Gastrocnemius medialis (tissue), 4 donors: ENCODE data around the gene KISS1R. TPM values are rescaled to one million over a fixed set of nuclear protein-coding genes. Genes with fewer than 3 reads are reported as not detected.
A peak's percentile ranks its signal among the peaks of the same experiment; 100 is the strongest.
"Not testable (repeated sequence)": the region's sequence is repeated elsewhere in the genome, so short reads cannot be mapped to it uniquely, and the experiment has no call there.

Experiments
- ATAC-seq, 2 donors: fragments of 150-250 bp; one replicate each; pipeline ENCODE4 v1.9.1; 2016
- DNase-seq, 2 donors: peaks; one replicate each; pipeline ENCODE4 v3.0.0-alpha.2; 2019
- H3K27ac ChIP-seq, 4 donors: fragments of 200-600 bp; sonication (generic); 1 replicate in 1 of 4; 2 replicates in 3 of 4; pipeline ENCODE4 v1.5.1; 2016 to 2018; ENCODE audit warnings: mild to moderate bottlenecking in 2 of 4, moderate library complexity in 1 of 4
- H3K27me3 ChIP-seq, 3 donors: fragments of 200-600 bp; sonication (generic) in 2 of 3; 1 replicate in 1 of 3; 2 replicates in 2 of 3; pipeline versions ENCODE4 v1.5.1 to v1.6.0; 2016 to 2019; ENCODE audit warnings: mild to moderate bottlenecking in 1 of 3, moderate library complexity in 1 of 3
- H3K36me3 ChIP-seq, 2 donors: fragments of 200-600 bp; sonication (generic) in 1 of 2; one replicate each; pipeline ENCODE4 v1.5.1; 2017 to 2018
- H3K4me1 ChIP-seq, 2 donors: fragments of 200-600 bp; sonication (generic) in 1 of 2; one replicate each; pipeline ENCODE4 v1.5.1; 2016 to 2017; ENCODE audit warnings: mild to moderate bottlenecking in 2 of 2
- H3K4me3 ChIP-seq, 4 donors: fragments of 200-600 bp; sonication (generic) in 3 of 4; 1 replicate in 1 of 4; 2 replicates in 3 of 4; pipeline ENCODE4 v1.5.1; 2016 to 2019; ENCODE audit warnings: mild to moderate bottlenecking in 2 of 4
- H3K9me3 ChIP-seq, 3 donors: fragments of 200-600 bp; sonication (generic) in 2 of 3; 1 replicate in 1 of 3; 2 replicates in 2 of 3; pipeline ENCODE4 v1.5.1; 2016 to 2019
- CTCF ChIP-seq, 5 experiments: fragments of 450-650 bp in 3 of 5; fragments of 200-600 bp in 2 of 5; sonication (generic) in 2 of 5; IDR thresholded peaks in 4 of 5; conservative IDR thresholded peaks in 1 of 5; 1 replicate in 4 of 5; 2 replicates in 1 of 5; pipeline ENCODE4 v1.5.1; 2016 to 2019; ENCODE audit warnings: antibody characterized with exemption in 5 of 5, mild to moderate bottlenecking in 3 of 5, moderate library complexity in 3 of 5
- POLR2A ChIP-seq, 2 donors: fragments of 450-650 bp; IDR thresholded peaks; one replicate each; pipeline ENCODE4 v1.6.1; 2017; ENCODE audit warnings: antibody characterized with exemption in 2 of 2, mild to moderate bottlenecking in 2 of 2, moderate library complexity in 2 of 2
- in situ Hi-C, 4 donors: fragments of 200-750 bp; cut with MboI; loops; one replicate each; pipeline versions ENCODE4 v1.15.0 to v1.8.0; 2017; ENCODE audit warnings: low sequenced_read_pairs in 4 of 4
- intact Hi-C: fragments of 100-400 bp; cut with DNase I; formaldehyde crosslinking; loops from one replicate; pipeline ENCODE4 v1.15.1; 2023; ENCODE audit warnings: low total_unique reads
- total RNA-seq, 4 donors: library from RNA; depleted of rRNA; stranded (reverse); fragments of >200 nt; gene quantifications; one replicate each; pipeline versions ENCODE4 v1.1.0 to v1.2.3, GENCODE V29; 2016

The KISS1R gene
- total RNA-seq, 4 donors from 2014 or later = not detected

- H3K4me1 ChIP-seq = peaks cover 0 to 9% of the 10 kb centered on the region in 2 donors
- DNase-seq (no peak), ATAC-seq (no peak)
- H3K4me3 ChIP-seq = no peak overlapping the region
- peaks cover 0 to 29% of the 10 kb centered on the region in 2 donors for H3K36me3 ChIP-seq
- no peak for TF ChIP-seq CTCF (IDR thresholded peaks at IDR 0.05 in 4 of 5, conservative IDR thresholded peaks at IDR 0.05 in 1 of 5)
- TF ChIP-seq POLR2A (IDR thresholded peaks at IDR 0.05) = no peak
- in situ Hi-C loops (no loop called here), intact Hi-C loops (no loop called here)
- H3K27ac ChIP-seq = no peak overlapping the region
- no peaks in the 10 kb centered on the region for H3K27me3 ChIP-seq
- no peaks in the 10 kb centered on the region for H3K9me3 ChIP-seq
Observed at GRCh38 chr19:890831-891230, 26.3 kb upstream of the KISS1R start.

- Histone ChIP-seq H3K36me3 (peaks cover 0 to 22% of the 10 kb centered on the region in 2 donors), H3K4me3 (peak overlapping the region; percentile 73 to 84 (median 75)), H3K27ac (peak overlapping the region in 2 of 4 donors; percentile 81 to 91)
- H3K27me3 ChIP-seq, in situ Hi-C loops, DNase-seq, ATAC-seq, intact Hi-C loops, H3K4me1 ChIP-seq, H3K9me3 ChIP-seq: not testable (repeated sequence)
Observed at GRCh38 chr19:891421-892200, 25.5 kb upstream of the KISS1R start.

- DNase-seq (no peak), ATAC-seq (no peak)
- Histone ChIP-seq H3K27ac (peak overlapping the region; percentile 81 to 91 (median 88)), H3K27me3 (no peaks in the 10 kb centered on the region), H3K4me1 (peaks cover 0 to 9% of the 10 kb centered on the region in 2 donors), H3K9me3 (no peaks in the 10 kb centered on the region), H3K36me3 (peaks cover 0 to 14% of the 10 kb centered on the region in 2 donors), H3K4me3 (peak overlapping the region; percentile 73 to 84 (median 75))
- in situ Hi-C loops = no loop called here
- TF ChIP-seq CTCF (IDR thresholded peaks at IDR 0.05 in 4 of 5, conservative IDR thresholded peaks at IDR 0.05 in 1 of 5) = no peak
- TF ChIP-seq POLR2A (IDR thresholded peaks at IDR 0.05) = no peak
- intact Hi-C loops = no loop called here
Observed at GRCh38 chr19:892243-892893, 24.8 kb upstream of the KISS1R start.

GRCh38 chr19:892894-893689, 24.0 kb upstream of the KISS1R start, which contains the start of the genes MED16 and RNU6-9:
MED16 (minus strand) TSS chr19:893187; CDS start chr19:891131, 2,056 bp downstream.
RNU6-9 (plus strand) TSS chr19:893484.
- TF ChIP-seq CTCF (IDR thresholded peaks at IDR 0.05 in 4 of 5, conservative IDR thresholded peaks at IDR 0.05 in 1 of 5) (peak in 1 of 5 experiments; percentile 6), POLR2A (IDR thresholded peaks at IDR 0.05) (peak; percentile 61 to 69)
- DNase-seq = peak; percentile 85 to 92
- ATAC-seq = peak; percentile 98 to 99
- H3K4me3 ChIP-seq = peak within 1 kb of the TSS; percentile 73 to 84 (median 75)
- no peaks in the 10 kb centered on the region for H3K9me3 ChIP-seq
- peaks cover 0 to 13% of the 10 kb centered on the region in 2 donors for H3K36me3 ChIP-seq
- in situ Hi-C loops (no loop called here), intact Hi-C loops (loop anchor here (1.0 kb wide), 2 partner anchors 20 to 96 kb away; partner anchors contain the start of genes PTBP1 and R3HDM4)
- no peaks in the 10 kb centered on the region for H3K27me3 ChIP-seq
- peaks cover 0 to 9% of the 10 kb centered on the region in 2 donors for H3K4me1 ChIP-seq
- H3K27ac ChIP-seq = peak within 1 kb of the TSS; percentile 81 to 91 (median 88)
